Progenitor cell of endocrine pancreas (in vitro differentiated cells): ENCODE results near the gene GRIN2A. TPM values are rescaled to one million over a fixed set of nuclear protein-coding genes. Genes with fewer than 3 reads are reported as not detected.

Experiments
- DNase-seq: peaks from one replicate; pipeline ENCODE4 v3.0.0; 2021; ENCODE audit warnings: low spot score; ENCODE audit not compliant: unreplicated experiment
- H3K27ac Mint-ChIP-seq: 2 replicates; pipeline ENCODE4 v1.8.0; 2021; ENCODE audit warnings: mild to moderate bottlenecking, moderate library complexity, mixed read lengths
- H3K27me3 Mint-ChIP-seq: 2 replicates; pipeline ENCODE4 v1.8.0; 2021; ENCODE audit warnings: mixed read lengths
- H3K36me3 Mint-ChIP-seq: 2 replicates; pipeline ENCODE4 v1.8.0; 2022; ENCODE audit warnings: mixed read lengths; ENCODE audit not compliant: insufficient read depth
- H3K4me1 Mint-ChIP-seq: 2 replicates; pipeline ENCODE4 v1.8.0; 2021; ENCODE audit warnings: low read depth, mixed read lengths
- H3K4me3 Mint-ChIP-seq: 2 replicates; pipeline ENCODE4 v1.8.0; 2021; ENCODE audit warnings: low read depth, mild to moderate bottlenecking, moderate library complexity, mixed read lengths
- H3K9me3 Mint-ChIP-seq: 2 replicates; pipeline ENCODE4 v1.8.0; 2021; ENCODE audit warnings: low read depth, mixed read lengths
- total RNA-seq: library from RNA; stranded (reverse); gene quantifications from 2 replicates; pipeline ENCODE4 v1.2.1, GENCODE V29; 2021
- TF ChIP-seq, protein P1 (sequence below): fragments of 200-600 bp; sonication (generic); IDR thresholded peaks from one replicate; pipeline ENCODE4 v1.5.0; 2021; ENCODE audit warnings: antibody characterized with exemption, mild to moderate bottlenecking; ENCODE audit not compliant: unreplicated experiment

Gene GRIN2A
- total RNA-seq, 1 donor from 2014 or later: 1.7 TPM

GRCh38 chr16:10213748-10214147 is 31.5 kb upstream of the GRIN2A start:
- no peaks in the 10 kb centered on the region for H3K9me3 Mint-ChIP-seq
- TF ChIP-seq, protein P1, sequence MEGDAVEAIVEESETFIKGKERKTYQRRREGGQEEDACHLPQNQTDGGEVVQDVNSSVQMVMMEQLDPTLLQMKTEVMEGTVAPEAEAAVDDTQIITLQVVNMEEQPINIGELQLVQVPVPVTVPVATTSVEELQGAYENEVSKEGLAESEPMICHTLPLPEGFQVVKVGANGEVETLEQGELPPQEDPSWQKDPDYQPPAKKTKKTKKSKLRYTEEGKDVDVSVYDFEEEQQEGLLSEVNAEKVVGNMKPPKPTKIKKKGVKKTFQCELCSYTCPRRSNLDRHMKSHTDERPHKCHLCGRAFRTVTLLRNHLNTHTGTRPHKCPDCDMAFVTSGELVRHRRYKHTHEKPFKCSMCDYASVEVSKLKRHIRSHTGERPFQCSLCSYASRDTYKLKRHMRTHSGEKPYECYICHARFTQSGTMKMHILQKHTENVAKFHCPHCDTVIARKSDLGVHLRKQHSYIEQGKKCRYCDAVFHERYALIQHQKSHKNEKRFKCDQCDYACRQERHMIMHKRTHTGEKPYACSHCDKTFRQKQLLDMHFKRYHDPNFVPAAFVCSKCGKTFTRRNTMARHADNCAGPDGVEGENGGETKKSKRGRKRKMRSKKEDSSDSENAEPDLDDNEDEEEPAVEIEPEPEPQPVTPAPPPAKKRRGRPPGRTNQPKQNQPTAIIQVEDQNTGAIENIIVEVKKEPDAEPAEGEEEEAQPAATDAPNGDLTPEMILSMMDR: no peak
- H3K36me3 Mint-ChIP-seq: no peaks in the 10 kb centered on the region
- no peak overlapping the region for H3K4me3 Mint-ChIP-seq
- no peaks in the 10 kb centered on the region for H3K4me1 Mint-ChIP-seq
- peaks cover 19% of the 10 kb centered on the region for H3K27me3 Mint-ChIP-seq
- no peak for DNase-seq
- no peak overlapping the region for H3K27ac Mint-ChIP-seq

DNA sequence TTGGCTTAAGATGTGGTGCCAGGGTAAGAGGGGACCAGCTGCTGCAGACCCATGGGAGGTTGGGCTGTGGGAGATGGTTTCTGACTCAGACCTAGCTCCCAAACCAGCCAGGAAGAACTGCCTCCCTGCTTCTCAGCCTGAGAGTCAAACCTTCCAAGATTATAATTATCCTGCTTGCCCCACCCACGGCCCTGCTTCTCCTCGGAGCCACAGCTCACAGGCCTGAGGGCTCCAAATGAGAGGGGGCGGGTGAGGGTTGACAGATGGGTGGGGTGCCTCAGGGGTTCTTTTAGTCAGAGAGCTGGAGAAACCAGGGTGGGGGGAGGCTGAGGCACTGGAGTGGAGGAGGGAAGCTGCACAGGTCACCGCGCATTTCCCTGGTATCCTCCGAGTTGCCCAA is 28.7 kb upstream of the GRIN2A start:
- Mint-ChIP-seq H3K9me3 (peaks cover 9% of the 10 kb centered on the region), H3K27me3 (peaks cover 7% of the 10 kb centered on the region), H3K27ac (no peak overlapping the region), H3K4me3 (no peak overlapping the region), H3K36me3 (no peaks in the 10 kb centered on the region), H3K4me1 (no peaks in the 10 kb centered on the region)
- DNase-seq: no peak
- TF ChIP-seq, protein P1: no peak

- H3K36me3 Mint-ChIP-seq: no peaks in the 10 kb centered on the region
- H3K9me3 Mint-ChIP-seq: peaks cover 12% of the 10 kb centered on the region
- no peak overlapping the region for H3K4me3 Mint-ChIP-seq
- DNase-seq: no peak
- no peak overlapping the region for H3K27ac Mint-ChIP-seq
- H3K4me1 Mint-ChIP-seq: no peaks in the 10 kb centered on the region
- peaks cover 2% of the 10 kb centered on the region for H3K27me3 Mint-ChIP-seq
- TF ChIP-seq, protein P1: no peak
Measured at GRCh38 chr16:10206865-10207264, 24.6 kb upstream of the GRIN2A start.

GRCh38 chr16:10206215-10206614 is 24.0 kb upstream of the GRIN2A start:
- no peak overlapping the region for H3K27ac Mint-ChIP-seq
- TF ChIP-seq, protein P1: no peak

DNA sequence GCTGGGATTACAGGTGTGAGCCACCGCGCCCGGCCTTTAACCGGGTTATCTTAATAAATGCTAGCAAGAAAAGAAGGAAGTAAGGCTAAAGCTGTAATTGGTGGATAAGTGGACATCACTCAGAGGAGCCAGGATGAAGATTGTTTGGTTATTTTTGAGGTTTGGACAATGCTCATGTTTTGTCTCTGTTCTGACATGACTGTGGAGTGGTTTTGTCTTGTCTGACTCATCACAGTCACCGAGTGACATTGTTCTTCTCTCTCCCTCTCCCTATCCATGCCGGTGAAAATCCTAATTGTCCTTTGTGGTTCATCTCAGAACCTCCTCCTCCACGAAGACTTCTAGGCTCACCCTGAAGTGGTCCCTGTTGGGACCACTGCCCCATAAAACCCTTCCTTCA is 23.5 kb upstream of the GRIN2A start:
- Mint-ChIP-seq H3K36me3 (no peaks in the 10 kb centered on the region), H3K9me3 (peaks cover 12% of the 10 kb centered on the region), H3K27me3 (peaks cover 2% of the 10 kb centered on the region), H3K4me1 (no peaks in the 10 kb centered on the region), H3K4me3 (no peak overlapping the region), H3K27ac (no peak overlapping the region)
- TF ChIP-seq, protein P1: no peak
- DNase-seq: no peak

More at GRCh38 chr16:10206215-10206614, 24.0 kb upstream of the GRIN2A start:
- Mint-ChIP-seq H3K4me1 (no peaks in the 10 kb centered on the region), H3K4me3 (no peak overlapping the region), H3K27me3 (peaks cover 2% of the 10 kb centered on the region), H3K36me3 (no peaks in the 10 kb centered on the region), H3K9me3 (peaks cover 12% of the 10 kb centered on the region)
- DNase-seq: no peak
